GM21381 (cell line): Measurements from ENCODE around the gene STRIP1.

Experiments
- ATAC-seq: cut with Tn5 transposase; IDR thresholded peaks from one replicate; pipeline ENCODE4 v1.9.1; 2021; ENCODE audit warnings: mild to moderate bottlenecking, moderate library complexity; ENCODE audit not compliant: unreplicated experiment

Gene STRIP1

GRCh38 chr1:110089561-110090275 is 55.3 kb downstream of the STRIP1 start:
- ATAC-seq: no peak

GRCh38 chr1:110091381-110091780 is 57.0 kb downstream of the STRIP1 start:
- ATAC-seq: no peak

- ATAC-seq: no peak
Measured at GRCh38 chr1:110091791-110092190, 57.4 kb downstream of the STRIP1 start.

- ATAC-seq: no peak
Measured at GRCh38 chr1:110092991-110093390, 58.6 kb downstream of the STRIP1 start.

- ATAC-seq: no peak
Measured at GRCh38 chr1:110094931-110095654, 60.7 kb downstream of the STRIP1 start.

GRCh38 chr1:110097507-110098221 is 63.2 kb downstream of the STRIP1 start:
- no peak for ATAC-seq

GRCh38 chr1:110098222-110099026 is 64.0 kb downstream of the STRIP1 start:
- ATAC-seq: no peak

- no peak for ATAC-seq
Measured at GRCh38 chr1:110100335-110100734, 65.9 kb downstream of the STRIP1 start.

- ATAC-seq: no peak
Measured at GRCh38 chr1:110102081-110102480, 67.7 kb downstream of the STRIP1 start.
